ENCODE data around the gene TMEM42. TPM values are rescaled to one million over a fixed set of nuclear protein-coding genes. Genes with fewer than 3 reads are reported as not detected.

Gene TMEM42
- total RNA-seq, 1 experiment from 2014 or later, result 11.8 TPM

GRCh38 chr3:44831232-44831631, 30.5 kb upstream of the TMEM42 start:
- no peaks in the 10 kb centered on the region for H3K79me2 ChIP-seq (ENCODE audit: insufficient read depth, low read length)
- H2BK120ac ChIP-seq (ENCODE audit: low read depth, low read length, poor library complexity, severe bottlenecking), result no peak overlapping the region
- H3K56ac ChIP-seq (ENCODE audit: insufficient read length, low read depth, low read length), result no peak overlapping the region
- no peak overlapping the region for H4K8ac ChIP-seq (replicated peaks; ENCODE audit: insufficient read length, low read depth, low read length)
- no peak overlapping the region for H3K4ac ChIP-seq (ENCODE audit: low read depth, low read length)
- no peaks in the 10 kb centered on the region for H3K27me3 ChIP-seq (ENCODE audit: insufficient read depth, low read length)
- no peak overlapping the region for H4K5ac ChIP-seq (ENCODE audit: insufficient read length, low read depth, low read length)
- H2BK12ac ChIP-seq (ENCODE audit: insufficient read length, low read depth, low read length), result no peak overlapping the region
- no peaks in the 10 kb centered on the region for H3K9me3 ChIP-seq (ENCODE audit: control insufficient read depth, low read depth, low read length)
- peaks cover 0 to 4% of the 10 kb centered on the region in 2 experiments; a peak in 3 of 5 replicates for H3K9me3 Mint-ChIP-seq
- H2BK5ac ChIP-seq (ENCODE audit: insufficient read length, low read length), result no peak overlapping the region
- H3K23ac ChIP-seq (ENCODE audit: insufficient read length, low read depth, low read length), result no peak overlapping the region
- H3T11ph ChIP-seq (ENCODE audit: low read length), result no peak overlapping the region
- no peak overlapping the region for H3K9ac ChIP-seq (ENCODE audit: extremely low read depth, insufficient read length, low read length)
- H3K23me2 ChIP-seq (ENCODE audit: insufficient read length, low read depth, low read length, poor library complexity, severe bottlenecking), result no peaks in the 10 kb centered on the region
- no peaks in the 10 kb centered on the region for H3K4me1 ChIP-seq (ENCODE audit: insufficient read depth, low read length)
- H2BK20ac ChIP-seq (ENCODE audit: low read depth, low read length, poor library complexity, severe bottlenecking), result no peak overlapping the region
- H3K27ac ChIP-seq (ENCODE audit: insufficient read length, low read depth, low read length), result no peak overlapping the region
- no peaks in the 10 kb centered on the region for H3K4me1 Mint-ChIP-seq
- 100% methylated on average over 1 of the region's 5 CpGs for WGBS (ENCODE audit: extremely low coverage, insufficient read length, low lambda C conversion rate)
- no peak overlapping the region for H2AK5ac ChIP-seq (ENCODE audit: insufficient read length, low read length)
- H3K27ac Mint-ChIP-seq, result no peak overlapping the region
- no peak overlapping the region for H4K91ac ChIP-seq (ENCODE audit: insufficient read length, low read depth, low read length)
- no peaks in the 10 kb centered on the region for H4K20me1 ChIP-seq (ENCODE audit: control insufficient read depth, insufficient read depth, insufficient read length)
- no peak overlapping the region for H2AFZ ChIP-seq (ENCODE audit: low read length)
- H3K4me3 Mint-ChIP-seq, result no peak overlapping the region
- TF ChIP-seq, protein P1, sequence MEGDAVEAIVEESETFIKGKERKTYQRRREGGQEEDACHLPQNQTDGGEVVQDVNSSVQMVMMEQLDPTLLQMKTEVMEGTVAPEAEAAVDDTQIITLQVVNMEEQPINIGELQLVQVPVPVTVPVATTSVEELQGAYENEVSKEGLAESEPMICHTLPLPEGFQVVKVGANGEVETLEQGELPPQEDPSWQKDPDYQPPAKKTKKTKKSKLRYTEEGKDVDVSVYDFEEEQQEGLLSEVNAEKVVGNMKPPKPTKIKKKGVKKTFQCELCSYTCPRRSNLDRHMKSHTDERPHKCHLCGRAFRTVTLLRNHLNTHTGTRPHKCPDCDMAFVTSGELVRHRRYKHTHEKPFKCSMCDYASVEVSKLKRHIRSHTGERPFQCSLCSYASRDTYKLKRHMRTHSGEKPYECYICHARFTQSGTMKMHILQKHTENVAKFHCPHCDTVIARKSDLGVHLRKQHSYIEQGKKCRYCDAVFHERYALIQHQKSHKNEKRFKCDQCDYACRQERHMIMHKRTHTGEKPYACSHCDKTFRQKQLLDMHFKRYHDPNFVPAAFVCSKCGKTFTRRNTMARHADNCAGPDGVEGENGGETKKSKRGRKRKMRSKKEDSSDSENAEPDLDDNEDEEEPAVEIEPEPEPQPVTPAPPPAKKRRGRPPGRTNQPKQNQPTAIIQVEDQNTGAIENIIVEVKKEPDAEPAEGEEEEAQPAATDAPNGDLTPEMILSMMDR (conservative IDR thresholded peaks at IDR 0.05), result no peak
- no peak overlapping the region for H3K4me2 ChIP-seq (ENCODE audit: insufficient read depth, insufficient read length, low read length)
- DNase-seq, result no peak
- no peak overlapping the region for H3K18ac ChIP-seq (ENCODE audit: insufficient read length, low read depth, low read length)
- H2BK15ac ChIP-seq (ENCODE audit: low read depth, low read length), result no peak overlapping the region
- no peaks in the 10 kb centered on the region for H3K79me1 ChIP-seq (ENCODE audit: insufficient read depth, low read depth, low read length, poor library complexity, severe bottlenecking)
- no peak overlapping the region for H3K14ac ChIP-seq (ENCODE audit: insufficient read depth, low read length)
- no peaks in the 10 kb centered on the region for H3K27me3 Mint-ChIP-seq (ENCODE audit: low read depth)
- H3K36me3 Mint-ChIP-seq (ENCODE audit: insufficient read depth in 1 of 3, low read depth in 3 of 3), result peaks cover 38 to 74% (median 60%) of the 10 kb centered on the region in 3 experiments
